K562 treated with DMSO at 1 percent for 24 hours (cell line): ENCODE results near the gene FOXL3. TPM values are rescaled to one million over a fixed set of nuclear protein-coding genes. Genes with fewer than 3 reads are reported as not detected.

Experiments used
- total RNA-seq: library from RNA; unstranded; fragments of 300-600 nt; gene quantifications from 2 replicates; pipeline ENCODE4 v1.2.3, GENCODE V29; 2022; ENCODE audit warnings: low read depth; ENCODE audit not compliant: insufficient read depth

FOXL3 gene
- not detected in 2 replicates for total RNA-seq

GRCh38 chr7:289756-290553 lies at the start of gene FOXL3:
FOXL3 (plus strand) TSS chr7:290170; CDS start chr7:290170, 0 bp downstream.

Other genes starting within 250 kb of the FOXL3 start
- 0.12 TPM in 1 of 2 replicates, not detected in the other for gene FAM20C, start 97.6 kb upstream of the FOXL3 start, total RNA-seq
- 4.6 and 6.1 TPM in 2 replicates for gene PDGFA, start 229.7 kb downstream of the FOXL3 start, total RNA-seq